Measurements from ENCODE around the gene TMEM31. TPM values are rescaled to one million over a fixed set of nuclear protein-coding genes. Genes with fewer than 3 reads are reported as not detected.

Gene TMEM31
- total RNA-seq, 2 donors from 2014 or later: 7.6 TPM; not detected in 1

- DNase-seq (ENCODE audit: low spot score): peak; percentile 92
- Histone ChIP-seq H3K27me3 (replicated peaks; ENCODE audit: insufficient read depth) (no peaks in the 10 kb centered on the region), H3K4me3 (peak within 1 kb of the TSS; percentile 44 to 51), H3K36me3 (no peaks in the 10 kb centered on the region), H3K4me1 (replicated peaks) (no peaks in the 10 kb centered on the region), H3K27ac (peak within 1 kb of the TSS; percentile 95 to 96), H3K9me3 (no peaks in the 10 kb centered on the region)
- 1% methylated on average over 33 of the region's 37 CpGs for WGBS
- intact Hi-C loops (cut with DNase I): loop anchor here (2.0 to 5.0 kb wide), 3 partner anchors 59 to 150 kb away; partner anchors contain the start of gene TCEAL1
- TF ChIP-seq POLR2A (IDR thresholded peaks at IDR 0.05) (peak; percentile 91), CTCF (IDR thresholded peaks at IDR 0.05) (no peak), POLR2AphosphoS5 (IDR thresholded peaks at IDR 0.05) (peak; percentile 93)
These were observed 24.3 kb upstream of the TMEM31 start, which contains the start of gene MORF4L2 for GRCh38 chrX:103686199-103687072. Gene MORF4L2, minus strand, starts transcription at chrX:103686699. Its CDS starts 9,672 bp downstream, at chrX:103677027.

- H3K27ac ChIP-seq: peak overlapping the region; percentile 95
- H3K36me3 ChIP-seq: no peaks in the 10 kb centered on the region
- H3K4me1 ChIP-seq (replicated peaks): no peaks in the 10 kb centered on the region
- no peaks in the 10 kb centered on the region for H3K27me3 ChIP-seq (replicated peaks; ENCODE audit: insufficient read depth)
- TF ChIP-seq POLR2A (IDR thresholded peaks at IDR 0.05): peak; percentile 44
- TF ChIP-seq POLR2AphosphoS5 (IDR thresholded peaks at IDR 0.05): no peak
- TF ChIP-seq CTCF (IDR thresholded peaks at IDR 0.05): peak in 2 of 4 experiments; percentile 59 to 78
- under 1% methylated on average over 40 of the region's 40 CpGs for WGBS
- peak; percentile 79 for DNase-seq (ENCODE audit: low spot score)
- H3K4me3 ChIP-seq: peak overlapping the region; percentile 39 to 43
- intact Hi-C loops (cut with DNase I): loop anchor here (2.0 to 5.0 kb wide), 3 partner anchors 60 to 150 kb away; partner anchors contain the start of gene TCEAL1
- no peaks in the 10 kb centered on the region for H3K9me3 ChIP-seq
These were observed 23.5 kb upstream of the TMEM31 start for GRCh38 chrX:103687073-103687695.

- Histone ChIP-seq H3K9me3 (no peaks in the 10 kb centered on the region), H3K4me3 (peak overlapping the region; percentile 39 to 43), H3K4me1 (replicated peaks) (no peaks in the 10 kb centered on the region), H3K36me3 (no peaks in the 10 kb centered on the region), H3K27me3 (replicated peaks; ENCODE audit: insufficient read depth) (no peaks in the 10 kb centered on the region), H3K27ac (peak overlapping the region; percentile 95)
- WGBS: 0% methylated on average over 17 of the region's 17 CpGs
- intact Hi-C loops (cut with DNase I): loop anchor here (2.0 to 5.0 kb wide), 3 partner anchors 60 to 151 kb away; partner anchors contain the start of gene TCEAL1
- TF ChIP-seq POLR2AphosphoS5 (IDR thresholded peaks at IDR 0.05) (peak; percentile 77), CTCF (IDR thresholded peaks at IDR 0.05) (peak; percentile 38 to 85 (median 60)), POLR2A (IDR thresholded peaks at IDR 0.05) (peak; percentile 32)
- DNase-seq (ENCODE audit: low spot score): peak; percentile 61
These were observed 23.0 kb upstream of the TMEM31 start for GRCh38 chrX:103687696-103688201.

GRCh38 chrX:103688946-103689345 lies 21.8 kb upstream of the TMEM31 start:
- TF ChIP-seq CTCF (IDR thresholded peaks at IDR 0.05) (peak in 3 of 4 experiments; percentile 67 to 76 (median 72)), POLR2AphosphoS5 (IDR thresholded peaks at IDR 0.05) (peak; percentile 34), POLR2A (IDR thresholded peaks at IDR 0.05) (no peak)
- DNase-seq (ENCODE audit: low spot score): no peak
- no peaks in the 10 kb centered on the region for H3K36me3 ChIP-seq
- no peak overlapping the region for H3K4me3 ChIP-seq
- H3K27me3 ChIP-seq (replicated peaks; ENCODE audit: insufficient read depth): no peaks in the 10 kb centered on the region
- H3K9me3 ChIP-seq: no peaks in the 10 kb centered on the region
- no peaks in the 10 kb centered on the region for H3K4me1 ChIP-seq (replicated peaks)
- intact Hi-C loops (cut with DNase I): loop anchor here (5.0 kb wide), 2 partner anchors 62 to 128 kb away; partner anchors contain the start of gene TCEAL1
- 54% methylated on average over 4 of the region's 4 CpGs for WGBS
- H3K27ac ChIP-seq: peak overlapping the region; percentile 95

Data from prostate gland (tissue), 2 donors.